SU-DHL-6 (cell line): Measurements from ENCODE around the gene ACVR1.

Experiments
- H2AFZ ChIP-seq: fragments of 200-600 bp; sonication (generic); 2 replicates; pipeline ENCODE4 v1.6.1; 2014; ENCODE audit warnings: low read depth, mild to moderate bottlenecking, moderate library complexity, mixed read lengths, antibody characterized with exemption, low read length; ENCODE audit not compliant: severe bottlenecking
- H3F3A ChIP-seq: fragments of 200-600 bp; shearing (Covaris generic); 2 replicates; pipeline ENCODE4 v1.6.0; 2016; ENCODE audit warnings: antibody characterized with exemption, mild to moderate bottlenecking; ENCODE audit not compliant: insufficient read depth
- H3K27ac ChIP-seq: fragments of 200-600 bp; sonication (generic); 2 replicates; pipeline ENCODE4 v1.5.1; 2016; ENCODE audit warnings: low read depth, mild to moderate bottlenecking, low read length, moderate library complexity, mixed read lengths
- H3K27me3 ChIP-seq: fragments of 200-600 bp; sonication (generic), shearing (Covaris generic); 2 replicates; pipeline ENCODE4 v1.6.0; 2014; ENCODE audit warnings: mild to moderate bottlenecking, low read length
- H3K36me3 ChIP-seq: fragments of 200-600 bp; sonication (generic); 2 replicates; pipeline ENCODE4 v1.6.1; 2014; ENCODE audit warnings: mild to moderate bottlenecking, low read length, mixed read lengths
- H3K4me2 ChIP-seq: fragments of 300-600, 200-600 bp; shearing (Covaris generic), sonication (generic); 2 replicates; pipeline ENCODE4 v1.6.0; 2014; ENCODE audit warnings: low read length, low read depth, mild to moderate bottlenecking; ENCODE audit not compliant: poor library complexity, severe bottlenecking
- H3K4me3 ChIP-seq: fragments of 200-600 bp; sonication (generic); 2 replicates; pipeline ENCODE4 v1.5.1; 2014; ENCODE audit warnings: antibody characterized with exemption, low read length, mild to moderate bottlenecking, mixed read lengths; ENCODE audit not compliant: insufficient read depth, poor library complexity, severe bottlenecking
- H3K79me2 ChIP-seq: fragments of 200-600 bp; sonication (generic); 2 replicates; pipeline ENCODE4 v1.6.1; 2014; ENCODE audit warnings: mild to moderate bottlenecking, low read length, moderate library complexity; ENCODE audit not compliant: insufficient read depth
- H3K9ac ChIP-seq: fragments of 200-600 bp; sonication (generic); 2 replicates; pipeline ENCODE4 v1.7.0; 2014; ENCODE audit warnings: mild to moderate bottlenecking, low read length
- H3K9me2 ChIP-seq: fragments of 200-600 bp; sonication (generic); replicated peaks from 2 replicates; pipeline ENCODE4 v1.6.1; 2014; ENCODE audit warnings: low read length; ENCODE audit not compliant: insufficient read depth
- H3K9me3 ChIP-seq: fragments of 200-600 bp; sonication (generic); 2 replicates; pipeline ENCODE4 v1.6.1; 2014; ENCODE audit warnings: low read length, mixed read lengths; ENCODE audit not compliant: insufficient read depth
- H4K20me1 ChIP-seq: fragments of 200-600 bp; sonication (generic); 2 replicates; pipeline ENCODE4 v1.6.1; 2014; ENCODE audit warnings: low read depth, mild to moderate bottlenecking, antibody characterized with exemption, low read length, moderate library complexity, mixed read lengths
- CTCF ChIP-seq: fragments of 200-600 bp; sonication (generic); IDR thresholded peaks from one replicate; pipeline ENCODE4 v1.5.1; 2017; ENCODE audit warnings: antibody characterized with exemption, mild to moderate bottlenecking, low read length, moderate library complexity; ENCODE audit not compliant: insufficient read depth, poor library complexity, severe bottlenecking
- EZH2phosphoT487 ChIP-seq: fragments of 200-600 bp; sonication (generic), shearing (Covaris generic); conservative IDR thresholded peaks from 2 replicates; pipeline ENCODE4 v1.6.1; 2018; ENCODE audit warnings: mild to moderate bottlenecking, antibody characterized with exemption, low read length, moderate library complexity, mixed read lengths

The ACVR1 gene

GRCh38 chr2:157836531-157836930 is 39.6 kb downstream of the ACVR1 start:
- no peaks in the 10 kb centered on the region for H3K36me3 ChIP-seq
- no peak overlapping the region for H3K27ac ChIP-seq
- TF ChIP-seq CTCF: no peak
- TF ChIP-seq EZH2phosphoT487: no peak
- no peaks in the 10 kb centered on the region for H4K20me1 ChIP-seq
- no peaks in the 10 kb centered on the region for H3K27me3 ChIP-seq
- H3K4me3 ChIP-seq: no peak overlapping the region
- H3K79me2 ChIP-seq: no peaks in the 10 kb centered on the region
- H3K9me2 ChIP-seq: no peaks in the 10 kb centered on the region
- no peaks in the 10 kb centered on the region for H3F3A ChIP-seq
- H3K9ac ChIP-seq: no peak overlapping the region
- H2AFZ ChIP-seq: no peak overlapping the region
- no peak overlapping the region for H3K4me2 ChIP-seq
- no peaks in the 10 kb centered on the region for H3K9me3 ChIP-seq

- Histone ChIP-seq H4K20me1 (no peaks in the 10 kb centered on the region), H3K9ac (no peak overlapping the region), H2AFZ (no peak overlapping the region), H3K9me3 (no peaks in the 10 kb centered on the region), H3K27me3 (no peaks in the 10 kb centered on the region), H3K9me2 (no peaks in the 10 kb centered on the region), H3K4me2 (no peak overlapping the region), H3K4me3 (no peak overlapping the region), H3K79me2 (no peaks in the 10 kb centered on the region), H3F3A (no peaks in the 10 kb centered on the region), H3K27ac (no peak overlapping the region), H3K36me3 (no peaks in the 10 kb centered on the region)
- no peak for TF ChIP-seq EZH2phosphoT487
- no peak for TF ChIP-seq CTCF
Measured at GRCh38 chr2:157835425-157835824, 40.7 kb downstream of the ACVR1 start.

- Histone ChIP-seq H3K79me2 (no peaks in the 10 kb centered on the region), H3K9me2 (no peaks in the 10 kb centered on the region), H3K9me3 (no peaks in the 10 kb centered on the region), H2AFZ (no peak overlapping the region), H3F3A (no peaks in the 10 kb centered on the region), H3K36me3 (no peaks in the 10 kb centered on the region), H3K27me3 (no peaks in the 10 kb centered on the region), H3K9ac (no peak overlapping the region), H3K4me3 (no peak overlapping the region), H4K20me1 (no peaks in the 10 kb centered on the region), H3K27ac (no peak overlapping the region), H3K4me2 (no peak overlapping the region)
- TF ChIP-seq EZH2phosphoT487 (no peak), CTCF (no peak)
Measured at GRCh38 chr2:157835006-157835405, 41.1 kb downstream of the ACVR1 start.
